OCI-LY3 (cell line): ENCODE measurements around the gene ILRUN.

Experiments
- H2AFZ ChIP-seq: fragments of 200-600, 300-600 bp; shearing (Covaris generic); 2 replicates; pipeline ENCODE4 v1.6.0; 2014; ENCODE audit warnings: antibody characterized with exemption, low read depth, low read length
- H3K27ac ChIP-seq: fragments of 200-600, 300-600 bp; sonication (generic); 2 replicates; pipeline ENCODE4 v1.5.1; 2014; ENCODE audit warnings: mild to moderate bottlenecking, low read length, moderate library complexity, mixed read lengths
- H3K27me3 ChIP-seq: fragments of 200-600, 300-600 bp; sonication (generic); 2 replicates; pipeline ENCODE4 v1.6.1; 2014; ENCODE audit warnings: low read depth, low read length, mixed read lengths
- H3K36me3 ChIP-seq: fragments of 200-600, 300-600 bp; sonication (generic); replicated peaks from 2 replicates; pipeline ENCODE3; 2014; ENCODE audit warnings: low read depth, low read length, mixed read lengths
- H3K4me1 ChIP-seq: fragments of 300-600, 200-600 bp; sonication (generic); 2 replicates; pipeline ENCODE4 v1.6.1; 2014; ENCODE audit warnings: low read length, mixed read lengths
- H3K4me2 ChIP-seq: fragments of 200-600, 300-600 bp; sonication (generic); 2 replicates; pipeline ENCODE4 v1.6.1; 2014; ENCODE audit warnings: low read length, mixed read lengths
- H3K4me3 ChIP-seq: fragments of 300-600, 200-600 bp; sonication (generic); 2 replicates; pipeline ENCODE4 v1.5.1; 2014; ENCODE audit warnings: antibody characterized with exemption, mild to moderate bottlenecking, low read length, moderate library complexity
- H3K79me2 ChIP-seq: fragments of 300-600, 200-600 bp; shearing (Covaris generic); 2 replicates; pipeline ENCODE4 v1.6.1; 2014; ENCODE audit warnings: mild to moderate bottlenecking, low read length, mixed read lengths
- H3K9ac ChIP-seq: fragments of 300-600, 200-600 bp; shearing (Covaris generic); 2 replicates; pipeline ENCODE4 v1.6.0; 2014; ENCODE audit warnings: mild to moderate bottlenecking, low read length, moderate library complexity
- H3K9me3 ChIP-seq: fragments of 200-600, 300-600 bp; shearing (Covaris generic); 2 replicates; pipeline ENCODE4 v1.6.1; 2014; ENCODE audit warnings: low read length, mixed read lengths; ENCODE audit not compliant: insufficient read depth
- H4K20me1 ChIP-seq: fragments of 200-600, 300-600 bp; sonication (generic); 2 replicates; pipeline ENCODE4 v1.6.1; 2016; ENCODE audit warnings: low read length, mixed read lengths; ENCODE audit not compliant: insufficient read depth
- EZH2phosphoT487 ChIP-seq: fragments of 200-600 bp; shearing (Covaris generic); IDR thresholded peaks from 2 replicates; pipeline ENCODE4 v1.6.1; 2018; ENCODE audit warnings: antibody characterized with exemption, mixed run types, low read depth
- TF ChIP-seq, protein P1 (sequence below): fragments of 200-600, 300-600 bp; sonication (generic); IDR thresholded peaks from 2 replicates; pipeline ENCODE4 v1.5.1; 2014; ENCODE audit warnings: antibody characterized with exemption, low read length, low read depth

Gene ILRUN

DNA sequence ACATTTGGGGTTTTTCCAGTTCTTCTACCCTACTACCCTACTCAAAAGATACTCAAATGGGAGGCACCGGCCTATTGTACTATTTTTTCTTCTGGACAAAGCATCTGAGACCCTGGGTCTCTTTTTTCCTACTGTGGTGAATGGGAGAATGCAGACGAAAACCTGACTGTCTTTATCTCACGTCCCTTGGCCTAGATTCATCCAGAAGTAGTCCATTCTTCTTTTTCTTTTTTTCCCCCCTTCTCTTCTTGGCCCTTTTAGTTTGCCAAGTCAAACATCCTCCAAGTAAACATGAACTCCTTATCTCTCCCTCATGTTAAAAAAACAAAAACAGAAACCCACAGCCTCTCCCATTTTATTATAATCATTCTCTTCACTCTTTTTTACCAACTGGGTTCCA, 8.7 kb upstream of the ILRUN start:
- TF ChIP-seq, protein P1, sequence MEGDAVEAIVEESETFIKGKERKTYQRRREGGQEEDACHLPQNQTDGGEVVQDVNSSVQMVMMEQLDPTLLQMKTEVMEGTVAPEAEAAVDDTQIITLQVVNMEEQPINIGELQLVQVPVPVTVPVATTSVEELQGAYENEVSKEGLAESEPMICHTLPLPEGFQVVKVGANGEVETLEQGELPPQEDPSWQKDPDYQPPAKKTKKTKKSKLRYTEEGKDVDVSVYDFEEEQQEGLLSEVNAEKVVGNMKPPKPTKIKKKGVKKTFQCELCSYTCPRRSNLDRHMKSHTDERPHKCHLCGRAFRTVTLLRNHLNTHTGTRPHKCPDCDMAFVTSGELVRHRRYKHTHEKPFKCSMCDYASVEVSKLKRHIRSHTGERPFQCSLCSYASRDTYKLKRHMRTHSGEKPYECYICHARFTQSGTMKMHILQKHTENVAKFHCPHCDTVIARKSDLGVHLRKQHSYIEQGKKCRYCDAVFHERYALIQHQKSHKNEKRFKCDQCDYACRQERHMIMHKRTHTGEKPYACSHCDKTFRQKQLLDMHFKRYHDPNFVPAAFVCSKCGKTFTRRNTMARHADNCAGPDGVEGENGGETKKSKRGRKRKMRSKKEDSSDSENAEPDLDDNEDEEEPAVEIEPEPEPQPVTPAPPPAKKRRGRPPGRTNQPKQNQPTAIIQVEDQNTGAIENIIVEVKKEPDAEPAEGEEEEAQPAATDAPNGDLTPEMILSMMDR, result no peak
- no peak for TF ChIP-seq EZH2phosphoT487

DNA sequence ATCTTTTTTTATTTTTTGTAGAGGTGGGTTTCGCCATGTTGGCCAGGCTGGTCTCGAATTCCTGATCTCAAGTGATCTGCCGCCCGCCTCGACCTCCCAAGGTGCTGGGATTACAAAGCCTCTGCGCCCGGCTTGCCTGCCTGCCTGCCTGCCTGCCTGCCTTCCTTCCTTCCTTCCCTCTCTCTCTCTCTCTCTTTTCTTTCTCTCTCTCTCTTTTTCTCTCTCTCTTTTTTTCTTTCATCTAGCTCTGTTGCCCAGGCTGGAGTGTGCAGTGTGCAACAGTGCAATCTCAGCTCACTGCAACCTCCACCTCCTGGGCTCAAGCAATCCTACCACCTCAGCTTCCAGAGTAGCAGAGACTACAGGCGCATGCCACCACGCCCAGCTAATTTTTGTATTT, 4.6 kb upstream of the ILRUN start:
- no peaks in the 10 kb centered on the region for H3K36me3 ChIP-seq
- no peaks in the 10 kb centered on the region for H3K27me3 ChIP-seq
- no peaks in the 10 kb centered on the region for H3K9me3 ChIP-seq
- no peak overlapping the region for H3K9ac ChIP-seq
- peaks cover 4% of the 10 kb centered on the region for H3K79me2 ChIP-seq
- no peaks in the 10 kb centered on the region for H4K20me1 ChIP-seq
- no peak overlapping the region for H2AFZ ChIP-seq
- TF ChIP-seq, protein P1, result no peak
- TF ChIP-seq EZH2phosphoT487, result no peak
- no peak overlapping the region for H3K4me3 ChIP-seq
- H3K27ac ChIP-seq, result no peak overlapping the region
- peaks cover 9% of the 10 kb centered on the region for H3K4me1 ChIP-seq
- no peak overlapping the region for H3K4me2 ChIP-seq

More for the DNA sequence above, 8.7 kb upstream of the ILRUN start:
- Histone ChIP-seq H3K4me1 (peaks cover 6% of the 10 kb centered on the region), H3K27ac (no peak overlapping the region), H3K4me3 (no peak overlapping the region), H3K36me3 (no peaks in the 10 kb centered on the region), H3K27me3 (no peaks in the 10 kb centered on the region), H2AFZ (no peak overlapping the region), H3K4me2 (no peak overlapping the region), H3K79me2 (no peaks in the 10 kb centered on the region), H3K9me3 (no peaks in the 10 kb centered on the region), H3K9ac (no peak overlapping the region), H4K20me1 (no peaks in the 10 kb centered on the region)

DNA sequence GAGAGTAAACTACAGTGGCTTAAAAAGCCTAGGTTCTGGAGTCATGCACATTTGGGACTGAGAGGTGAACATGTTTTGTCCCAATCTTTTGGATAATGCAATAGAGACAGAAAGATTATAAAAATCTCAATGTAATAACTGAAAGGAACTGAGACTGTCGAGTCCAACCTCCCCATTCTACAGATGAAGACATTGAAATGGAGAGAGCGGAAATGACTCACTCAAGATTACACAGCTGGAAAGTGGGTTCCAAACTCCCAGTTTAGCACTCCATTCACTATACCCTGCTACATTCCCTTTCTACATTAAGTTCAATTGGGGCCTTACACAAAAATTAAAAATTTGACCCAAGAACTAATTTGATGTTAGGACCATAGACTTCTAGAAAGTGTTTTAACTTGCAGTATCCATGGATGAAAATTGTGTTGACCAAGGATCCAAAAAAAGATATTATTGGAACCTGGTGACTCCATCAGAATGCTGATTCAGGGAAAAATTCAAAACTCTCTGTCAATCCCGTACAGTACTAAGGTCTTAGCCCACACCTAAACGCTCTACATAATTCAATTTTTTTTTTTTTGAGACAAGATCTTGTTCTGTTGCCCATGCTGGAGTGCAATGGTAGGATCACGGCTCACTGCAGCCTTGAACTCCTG, 1.5 kb upstream of the ILRUN start:
- H2AFZ ChIP-seq, result 0 out of 2 replicates have a peak overlapping the region, but pooled peaks have one; percentile 8
- peaks cover 4% of the 10 kb centered on the region for H3K36me3 ChIP-seq
- H3K27ac ChIP-seq, result peak overlapping the region; percentile 73
- H3K4me1 ChIP-seq, result peaks cover 22% of the 10 kb centered on the region
- H3K79me2 ChIP-seq, result peaks cover 35% of the 10 kb centered on the region
- H4K20me1 ChIP-seq, result peaks cover 24% of the 10 kb centered on the region
- H3K4me2 ChIP-seq, result peak overlapping the region; percentile 85
- H3K9ac ChIP-seq, result peak overlapping the region; percentile 86
- no peaks in the 10 kb centered on the region for H3K9me3 ChIP-seq
- H3K4me3 ChIP-seq, result peak overlapping the region; percentile 95
- no peaks in the 10 kb centered on the region for H3K27me3 ChIP-seq
- TF ChIP-seq EZH2phosphoT487, result no peak
- TF ChIP-seq, protein P1, result no peak

DNA sequence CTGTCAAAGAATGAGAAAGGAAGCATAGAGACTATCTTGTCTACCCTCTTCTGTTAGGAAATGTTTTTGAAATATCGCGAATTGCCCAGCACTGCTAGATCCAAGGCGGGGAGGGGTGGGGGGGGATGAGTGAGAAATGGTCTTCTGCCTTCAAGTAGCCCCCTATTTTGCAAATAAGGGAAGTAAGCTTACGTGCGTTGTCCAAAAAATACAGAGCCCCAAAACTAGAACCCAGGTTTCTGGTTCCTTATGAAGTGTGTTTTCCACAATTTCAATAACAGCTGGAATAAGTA, 923 bp upstream of the ILRUN start:
- peak overlapping the region; percentile 73 for H3K27ac ChIP-seq
- H3K79me2 ChIP-seq, result peaks cover 41% of the 10 kb centered on the region
- TF ChIP-seq, protein P1, result no peak
- TF ChIP-seq EZH2phosphoT487, result no peak
- H3K27me3 ChIP-seq, result no peaks in the 10 kb centered on the region
- H3K9ac ChIP-seq, result peak overlapping the region; percentile 86
- peak overlapping the region; percentile 85 for H3K4me2 ChIP-seq
- H2AFZ ChIP-seq, result peak overlapping the region; percentile 42; the same call in 1 of the 2 replicates
- H3K36me3 ChIP-seq, result peaks cover 4% of the 10 kb centered on the region
- H3K4me1 ChIP-seq, result peaks cover 22% of the 10 kb centered on the region
- no peaks in the 10 kb centered on the region for H3K9me3 ChIP-seq
- peaks cover 25% of the 10 kb centered on the region for H4K20me1 ChIP-seq
- peak overlapping the region; percentile 95 for H3K4me3 ChIP-seq
